HEK293 (cell line): Measurements from ENCODE around the gene KATNB1.
A peak's percentile ranks its signal among the peaks of the same experiment; 100 is the strongest.

Experiments used
- CTCF ChIA-PET: fragments of 350-600 bp; formaldehyde crosslinking; extraction: SDS; loops from one replicate; lab custom pipeline; 2021; ENCODE audit warnings: antibody characterized with exemption; lab: Yijun Ruan, JAX
- POLR2A ChIA-PET: fragments of 300-600 bp; formaldehyde crosslinking; extraction: SDS; loops from one replicate; lab custom pipeline; 2020; ENCODE audit warnings: antibody characterized with exemption, inconsistent platforms; lab: Yijun Ruan, JAX
- H3K27ac ChIP-seq: fragments of 200-500 bp; sonication (Bioruptor generic); 2 replicates; pipeline ENCODE4 v1.5.1; 2014; ENCODE audit warnings: low read depth, low read length, control low read depth, inconsistent platforms; ENCODE audit errors: extremely low read depth
- H3K36me3 ChIP-seq, 2 experiments: fragments of 200-500 bp in 1 of 2; sonication (Bioruptor generic) in 1 of 2; 1 replicate in 1 of 2; 2 replicates in 1 of 2; pipeline ENCODE4 v1.5.1; 2014 to 2017; ENCODE audit warnings: inconsistent platforms in 2 of 2, low read length in 2 of 2; ENCODE audit not compliant: control insufficient read depth in 2 of 2, insufficient read depth in 1 of 2
- H3K4me1 ChIP-seq: fragments of 200-500 bp; sonication (Bioruptor generic); 2 replicates; pipeline ENCODE4 v1.5.1; 2014; ENCODE audit warnings: mild to moderate bottlenecking, low read length, inconsistent platforms; ENCODE audit not compliant: control insufficient read depth, insufficient read depth
- H3K4me3 ChIP-seq: 2 replicates; pipeline ENCODE4 v1.5.1; 2011; ENCODE audit warnings: low read depth, mild to moderate bottlenecking, control low read depth, low read length, moderate library complexity
- H3K9me3 ChIP-seq: fragments of 200-500 bp; sonication (Bioruptor generic); 2 replicates; pipeline ENCODE4 v1.5.1; 2014; ENCODE audit warnings: low read depth, low read length, inconsistent platforms; ENCODE audit not compliant: control insufficient read depth, insufficient read depth
- KLF7 ChIP-seq: fragments of 450-650 bp; formaldehyde crosslinking; IDR thresholded peaks from 2 replicates; pipeline ENCODE4 v1.5.1; 2016; ENCODE audit warnings: missing biosample characterization, missing genetic modification characterization, borderline replicate concordance
- SP2 ChIP-seq: fragments of 450-650 bp; formaldehyde crosslinking; IDR thresholded peaks from 2 replicates; pipeline ENCODE4 v1.5.1; 2016; ENCODE audit warnings: missing biosample characterization, missing genetic modification characterization
- YY2 ChIP-seq: fragments of 450-650 bp; formaldehyde crosslinking; IDR thresholded peaks from 2 replicates; pipeline ENCODE4 v1.5.1; 2016; ENCODE audit warnings: missing biosample characterization, missing genetic modification characterization
- ZBTB17 ChIP-seq: fragments of 450-650 bp; formaldehyde crosslinking; IDR thresholded peaks from 2 replicates; pipeline ENCODE4 v1.5.1; 2016; ENCODE audit warnings: missing biosample characterization, missing genetic modification characterization
- ZBTB48 ChIP-seq: fragments of 450-650 bp; formaldehyde crosslinking; IDR thresholded peaks from 2 replicates; pipeline ENCODE4 v1.5.1; 2016; ENCODE audit warnings: missing biosample characterization, missing genetic modification characterization
- ZNF132 ChIP-seq: fragments of 450-650 bp; formaldehyde crosslinking; IDR thresholded peaks from 2 replicates; pipeline ENCODE4 v1.5.1; 2017; ENCODE audit warnings: missing biosample characterization, missing genetic modification characterization, borderline replicate concordance
- ZNF146 ChIP-seq: fragments of 450-650 bp; formaldehyde crosslinking; IDR thresholded peaks from 2 replicates; pipeline ENCODE4 v1.5.1; 2016; ENCODE audit warnings: missing biosample characterization, missing genetic modification characterization
- ZNF600 ChIP-seq: fragments of 450-650 bp; formaldehyde crosslinking; IDR thresholded peaks from 2 replicates; pipeline ENCODE4 v1.5.1; 2016; ENCODE audit warnings: missing biosample characterization, missing genetic modification characterization
- ZNF654 ChIP-seq: fragments of 450-650 bp; formaldehyde crosslinking; IDR thresholded peaks from 2 replicates; pipeline ENCODE4 v1.5.1; 2016; ENCODE audit warnings: low read depth, missing biosample characterization, missing genetic modification characterization
- ZNF658 ChIP-seq: fragments of 450-650 bp; formaldehyde crosslinking; IDR thresholded peaks from 2 replicates; pipeline ENCODE4; 2016; ENCODE audit warnings: missing biosample characterization, missing genetic modification characterization
- ZNF747 ChIP-seq: fragments of 450-650 bp; formaldehyde crosslinking; IDR thresholded peaks from 2 replicates; pipeline ENCODE4 v1.5.1; 2016; ENCODE audit warnings: missing biosample characterization, missing genetic modification characterization
- TF ChIP-seq, protein P1 (sequence below): fragments of 450-650 bp; formaldehyde crosslinking; IDR thresholded peaks from 2 replicates; pipeline ENCODE4 v1.5.1; 2016; ENCODE audit warnings: missing biosample characterization, missing genetic modification characterization
- TF ChIP-seq, protein P2 (sequence below): fragments of 450-650 bp; formaldehyde crosslinking; IDR thresholded peaks from 2 replicates; pipeline ENCODE4 v1.5.1; 2016; ENCODE audit warnings: missing biosample characterization, missing genetic modification characterization, borderline replicate concordance

The KATNB1 gene

DNA sequence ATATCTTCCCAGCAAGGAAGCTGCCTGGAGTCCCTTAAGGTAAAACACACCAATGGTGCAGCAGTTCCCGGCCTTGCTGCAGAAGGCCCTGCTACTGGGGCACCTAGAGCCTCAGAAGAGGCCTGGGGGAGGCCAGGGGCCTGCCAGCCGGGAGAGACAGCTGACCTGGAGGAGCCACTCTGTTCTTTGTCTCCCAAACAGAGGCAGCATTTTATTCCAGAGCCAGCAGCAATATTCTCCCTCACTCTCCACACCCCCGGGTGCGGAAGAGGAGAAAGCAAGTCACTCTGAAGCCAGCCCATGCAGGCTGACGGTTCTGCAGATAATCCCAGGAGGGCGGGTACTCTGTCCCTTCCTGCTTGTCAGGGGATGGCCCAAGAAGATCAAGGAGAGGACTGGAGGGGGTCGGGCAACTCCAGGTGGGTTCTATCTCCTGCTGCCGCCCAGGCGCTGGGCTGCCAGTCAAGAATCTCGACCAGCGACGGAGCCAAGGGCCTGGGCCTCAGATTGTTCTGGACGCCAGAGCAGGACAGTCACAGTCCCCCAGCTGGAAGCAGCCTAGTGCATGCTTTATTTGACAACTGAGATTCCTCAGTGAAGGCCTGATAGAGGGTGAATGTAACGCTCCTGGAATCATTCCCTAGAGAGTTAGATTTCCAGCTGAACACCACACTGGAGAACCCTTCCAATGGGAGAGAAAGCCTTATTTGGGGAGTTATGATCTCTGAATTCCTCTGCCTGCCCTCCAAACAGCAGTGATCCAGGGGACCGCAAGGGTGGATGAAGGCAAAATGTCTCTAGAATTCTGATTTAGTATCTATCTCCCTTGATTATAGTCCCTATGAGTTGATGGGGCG is 67.8 kb downstream of the KATNB1 start:
- Histone ChIP-seq H3K9me3 (no peaks in the 10 kb centered on the region), H3K4me3 (no peak overlapping the region), H3K4me1 (peaks cover 9% of the 10 kb centered on the region), H3K27ac (no peak overlapping the region), H3K36me3 (no peaks in the 10 kb centered on the region)
- POLR2A ChIA-PET = interaction anchor here (0.5 kb wide), 1 partner anchor 87 kb away, joined by 6 read pairs; no protein-coding TSS in a partner anchor
- CTCF ChIA-PET = interaction anchor here (1.2 kb wide), 1 partner anchor 59 kb away, joined by 4 read pairs; no protein-coding TSS in a partner anchor
- TF ChIP-seq ZNF654 (tag by site-specific recombination) (no peak), ZNF658 (tag by site-specific recombination) (no peak), ZNF146 (tag by site-specific recombination) (no peak), ZNF600 (tag by site-specific recombination) (peak; percentile 21; the same call in 1 of the 2 replicates), SP2 (tag by site-specific recombination) (0 out of 2 replicates have a peak, but pooled peaks have one; percentile 5)
- TF ChIP-seq, protein P1, sequence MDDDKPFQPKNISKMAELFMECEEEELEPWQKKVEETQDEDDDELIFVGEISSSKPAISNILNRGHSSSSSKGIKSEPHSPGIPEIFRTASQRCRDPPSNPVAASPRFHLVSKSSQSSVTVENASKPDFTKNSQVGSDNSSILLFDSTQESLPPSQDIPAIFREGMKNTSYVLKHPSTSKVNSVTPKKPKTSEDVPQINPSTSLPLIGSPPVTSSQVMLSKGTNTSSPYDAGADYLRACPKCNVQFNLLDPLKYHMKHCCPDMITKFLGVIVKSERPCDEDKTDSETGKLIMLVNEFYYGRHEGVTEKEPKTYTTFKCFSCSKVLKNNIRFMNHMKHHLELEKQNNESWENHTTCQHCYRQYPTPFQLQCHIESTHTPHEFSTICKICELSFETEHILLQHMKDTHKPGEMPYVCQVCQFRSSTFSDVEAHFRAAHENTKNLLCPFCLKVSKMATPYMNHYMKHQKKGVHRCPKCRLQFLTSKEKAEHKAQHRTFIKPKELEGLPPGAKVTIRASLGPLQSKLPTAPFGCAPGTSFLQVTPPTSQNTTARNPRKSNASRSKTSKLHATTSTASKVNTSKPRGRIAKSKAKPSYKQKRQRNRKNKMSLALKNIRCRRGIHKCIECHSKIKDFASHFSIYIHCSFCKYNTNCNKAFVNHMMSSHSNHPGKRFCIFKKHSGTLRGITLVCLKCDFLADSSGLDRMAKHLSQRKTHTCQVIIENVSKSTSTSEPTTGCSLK (tag by site-specific recombination) = no peak

DNA sequence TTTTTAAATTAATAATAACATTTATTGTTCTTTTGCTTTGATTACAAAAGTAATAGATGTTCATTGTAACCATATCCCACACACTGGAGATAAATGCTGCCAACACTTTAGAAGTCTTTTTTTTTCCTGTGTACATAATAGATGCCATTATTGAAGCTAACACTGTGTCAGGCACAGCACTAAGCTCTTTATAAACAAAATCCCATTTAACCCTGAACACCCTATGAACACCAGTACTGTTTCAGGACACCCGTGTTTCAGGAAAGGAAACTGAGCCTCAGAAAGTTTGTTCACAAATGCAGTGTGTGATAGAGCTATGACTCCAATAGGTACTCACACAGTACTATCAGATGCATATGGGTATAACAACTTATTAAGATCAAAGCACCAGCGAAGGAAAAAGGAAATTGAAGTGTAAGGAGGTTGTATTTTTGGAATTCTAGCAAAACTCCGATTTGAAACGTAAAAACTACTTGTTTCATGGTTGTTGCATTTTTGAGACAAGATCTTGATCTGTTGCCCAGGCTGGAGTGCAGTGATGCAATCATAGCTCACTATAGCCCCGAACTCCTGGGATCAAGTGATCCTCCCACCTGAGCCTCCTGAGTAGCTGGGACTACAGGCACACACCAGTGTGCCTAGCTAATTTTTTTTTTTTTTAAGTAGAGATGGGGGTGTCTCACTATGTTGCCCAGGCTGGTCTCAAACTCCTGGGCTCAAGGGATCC is 68.7 kb downstream of the KATNB1 start:
- POLR2A ChIA-PET = no interaction called here

More for the DNA sequence above, 68.7 kb downstream of the KATNB1 start:
- CTCF ChIA-PET = interaction anchor here (0.6 to 1.2 kb wide), 2 partner anchors 58 to 285 kb away, joined by 3 to 4 read pairs; no protein-coding TSS in a partner anchor
- Histone ChIP-seq H3K4me1 (peaks cover 9% of the 10 kb centered on the region), H3K4me3 (no peak overlapping the region), H3K27ac (no peak overlapping the region)
- TF ChIP-seq ZNF132 (tag by site-specific recombination) (no peak), KLF7 (no peak), ZBTB17 (peak; percentile 26; the same call in 1 of the 2 replicates), YY2 (no peak), ZNF747 (tag by site-specific recombination) (no peak), ZBTB48 (tag by site-specific recombination) (no peak)
- TF ChIP-seq, protein P2, sequence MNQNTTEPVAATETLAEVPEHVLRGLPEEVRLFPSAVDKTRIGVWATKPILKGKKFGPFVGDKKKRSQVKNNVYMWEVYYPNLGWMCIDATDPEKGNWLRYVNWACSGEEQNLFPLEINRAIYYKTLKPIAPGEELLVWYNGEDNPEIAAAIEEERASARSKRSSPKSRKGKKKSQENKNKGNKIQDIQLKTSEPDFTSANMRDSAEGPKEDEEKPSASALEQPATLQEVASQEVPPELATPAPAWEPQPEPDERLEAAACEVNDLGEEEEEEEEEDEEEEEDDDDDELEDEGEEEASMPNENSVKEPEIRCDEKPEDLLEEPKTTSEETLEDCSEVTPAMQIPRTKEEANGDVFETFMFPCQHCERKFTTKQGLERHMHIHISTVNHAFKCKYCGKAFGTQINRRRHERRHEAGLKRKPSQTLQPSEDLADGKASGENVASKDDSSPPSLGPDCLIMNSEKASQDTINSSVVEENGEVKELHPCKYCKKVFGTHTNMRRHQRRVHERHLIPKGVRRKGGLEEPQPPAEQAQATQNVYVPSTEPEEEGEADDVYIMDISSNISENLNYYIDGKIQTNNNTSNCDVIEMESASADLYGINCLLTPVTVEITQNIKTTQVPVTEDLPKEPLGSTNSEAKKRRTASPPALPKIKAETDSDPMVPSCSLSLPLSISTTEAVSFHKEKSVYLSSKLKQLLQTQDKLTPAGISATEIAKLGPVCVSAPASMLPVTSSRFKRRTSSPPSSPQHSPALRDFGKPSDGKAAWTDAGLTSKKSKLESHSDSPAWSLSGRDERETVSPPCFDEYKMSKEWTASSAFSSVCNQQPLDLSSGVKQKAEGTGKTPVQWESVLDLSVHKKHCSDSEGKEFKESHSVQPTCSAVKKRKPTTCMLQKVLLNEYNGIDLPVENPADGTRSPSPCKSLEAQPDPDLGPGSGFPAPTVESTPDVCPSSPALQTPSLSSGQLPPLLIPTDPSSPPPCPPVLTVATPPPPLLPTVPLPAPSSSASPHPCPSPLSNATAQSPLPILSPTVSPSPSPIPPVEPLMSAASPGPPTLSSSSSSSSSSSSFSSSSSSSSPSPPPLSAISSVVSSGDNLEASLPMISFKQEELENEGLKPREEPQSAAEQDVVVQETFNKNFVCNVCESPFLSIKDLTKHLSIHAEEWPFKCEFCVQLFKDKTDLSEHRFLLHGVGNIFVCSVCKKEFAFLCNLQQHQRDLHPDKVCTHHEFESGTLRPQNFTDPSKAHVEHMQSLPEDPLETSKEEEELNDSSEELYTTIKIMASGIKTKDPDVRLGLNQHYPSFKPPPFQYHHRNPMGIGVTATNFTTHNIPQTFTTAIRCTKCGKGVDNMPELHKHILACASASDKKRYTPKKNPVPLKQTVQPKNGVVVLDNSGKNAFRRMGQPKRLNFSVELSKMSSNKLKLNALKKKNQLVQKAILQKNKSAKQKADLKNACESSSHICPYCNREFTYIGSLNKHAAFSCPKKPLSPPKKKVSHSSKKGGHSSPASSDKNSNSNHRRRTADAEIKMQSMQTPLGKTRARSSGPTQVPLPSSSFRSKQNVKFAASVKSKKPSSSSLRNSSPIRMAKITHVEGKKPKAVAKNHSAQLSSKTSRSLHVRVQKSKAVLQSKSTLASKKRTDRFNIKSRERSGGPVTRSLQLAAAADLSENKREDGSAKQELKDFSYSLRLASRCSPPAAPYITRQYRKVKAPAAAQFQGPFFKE (tag by site-specific recombination) = no peak
- TF ChIP-seq, all 188 proteins: peak for 1
- H3K36me3 ChIP-seq = no peaks in the 10 kb centered on the region
- H3K9me3 ChIP-seq = no peaks in the 10 kb centered on the region
